A549 (cell line): ENCODE measurements around the gene IFI30.

Experiments
- CBX8 ChIP-seq: fragments of 200-600 bp; sonication (generic); IDR thresholded peaks from 2 replicates; pipeline ENCODE4 v1.6.1; 2016
- POLR2A ChIP-seq: IDR thresholded peaks from 2 replicates; pipeline ENCODE4 v1.6.1; 2012; ENCODE audit warnings: mild to moderate bottlenecking, low read length
- TF ChIP-seq, protein P1 (sequence below): fragments of >200 bp; sonication (Bioruptor Twin); formaldehyde crosslinking; IDR thresholded peaks from 3 replicates; pipeline ENCODE4 v1.5.1; 2016
- TF ChIP-seq, protein P2 (sequence below): IDR thresholded peaks from 2 replicates; pipeline ENCODE4 v1.6.1; 2012

DNA sequence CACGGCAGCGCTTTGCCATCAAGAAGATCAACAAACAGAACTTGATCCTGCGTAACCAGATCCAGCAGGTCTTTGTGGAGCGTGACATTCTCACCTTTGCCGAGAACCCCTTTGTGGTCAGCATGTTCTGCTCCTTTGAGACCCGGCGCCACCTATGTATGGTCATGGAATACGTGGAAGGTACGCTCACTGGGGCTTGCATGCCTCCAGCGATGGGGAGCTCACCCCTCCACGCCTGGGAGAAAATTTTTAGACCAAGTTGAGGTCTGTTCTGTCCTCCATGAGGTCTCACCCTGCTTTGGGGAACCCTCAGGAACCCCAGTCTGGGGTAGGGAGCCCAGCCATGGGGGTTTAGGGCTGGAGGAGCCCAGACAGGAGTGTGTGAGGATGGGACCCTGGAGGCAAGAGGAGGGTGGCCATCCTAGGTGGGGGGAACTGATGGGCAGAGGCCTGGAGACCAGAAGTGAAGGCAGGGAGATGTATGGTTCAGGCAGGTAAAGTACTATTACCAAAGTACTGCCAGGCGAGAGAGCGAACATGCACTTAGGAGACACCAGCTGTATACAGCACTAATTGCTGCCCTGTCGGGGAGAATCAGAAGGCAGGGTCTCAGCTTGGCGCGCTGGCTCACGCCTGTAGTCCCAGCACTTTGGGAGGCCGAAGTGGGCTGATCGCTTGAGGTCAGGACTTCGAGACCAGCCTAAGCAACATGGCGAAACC lies 42.9 kb upstream of the IFI30 start:
- TF ChIP-seq, protein P1, sequence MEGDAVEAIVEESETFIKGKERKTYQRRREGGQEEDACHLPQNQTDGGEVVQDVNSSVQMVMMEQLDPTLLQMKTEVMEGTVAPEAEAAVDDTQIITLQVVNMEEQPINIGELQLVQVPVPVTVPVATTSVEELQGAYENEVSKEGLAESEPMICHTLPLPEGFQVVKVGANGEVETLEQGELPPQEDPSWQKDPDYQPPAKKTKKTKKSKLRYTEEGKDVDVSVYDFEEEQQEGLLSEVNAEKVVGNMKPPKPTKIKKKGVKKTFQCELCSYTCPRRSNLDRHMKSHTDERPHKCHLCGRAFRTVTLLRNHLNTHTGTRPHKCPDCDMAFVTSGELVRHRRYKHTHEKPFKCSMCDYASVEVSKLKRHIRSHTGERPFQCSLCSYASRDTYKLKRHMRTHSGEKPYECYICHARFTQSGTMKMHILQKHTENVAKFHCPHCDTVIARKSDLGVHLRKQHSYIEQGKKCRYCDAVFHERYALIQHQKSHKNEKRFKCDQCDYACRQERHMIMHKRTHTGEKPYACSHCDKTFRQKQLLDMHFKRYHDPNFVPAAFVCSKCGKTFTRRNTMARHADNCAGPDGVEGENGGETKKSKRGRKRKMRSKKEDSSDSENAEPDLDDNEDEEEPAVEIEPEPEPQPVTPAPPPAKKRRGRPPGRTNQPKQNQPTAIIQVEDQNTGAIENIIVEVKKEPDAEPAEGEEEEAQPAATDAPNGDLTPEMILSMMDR, result no peak
- no peak for TF ChIP-seq POLR2A
- no peak for TF ChIP-seq CBX8
- TF ChIP-seq, protein P2, sequence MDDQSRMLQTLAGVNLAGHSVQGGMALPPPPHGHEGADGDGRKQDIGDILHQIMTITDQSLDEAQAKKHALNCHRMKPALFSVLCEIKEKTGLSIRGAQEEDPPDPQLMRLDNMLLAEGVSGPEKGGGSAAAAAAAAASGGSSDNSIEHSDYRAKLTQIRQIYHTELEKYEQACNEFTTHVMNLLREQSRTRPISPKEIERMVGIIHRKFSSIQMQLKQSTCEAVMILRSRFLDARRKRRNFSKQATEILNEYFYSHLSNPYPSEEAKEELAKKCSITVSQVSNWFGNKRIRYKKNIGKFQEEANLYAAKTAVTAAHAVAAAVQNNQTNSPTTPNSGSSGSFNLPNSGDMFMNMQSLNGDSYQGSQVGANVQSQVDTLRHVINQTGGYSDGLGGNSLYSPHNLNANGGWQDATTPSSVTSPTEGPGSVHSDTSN, result no peak
